Retinal pigment epithelial cell (primary cell): ENCODE data around the gene RNF26.

Experiments used
- DNase-seq: peaks from one replicate; pipeline ENCODE4 v3.0.0-alpha.2; 2010; ENCODE audit warnings: low read depth
- H3K4me3 ChIP-seq: 2 replicates; pipeline ENCODE4 v1.5.1; 2011; ENCODE audit warnings: mild to moderate bottlenecking, low read length, control low read depth, moderate library complexity
- CTCF ChIP-seq: conservative IDR thresholded peaks from 2 replicates; pipeline ENCODE4 v1.5.1; 2011; ENCODE audit warnings: low read depth, low read length, control low read depth, inconsistent platforms

Gene RNF26

GRCh38 chr11:119334174-119334930 is at the start of gene RNF26:
Gene RNF26 (plus strand): TSS chr11:119334527. CDS start chr11:119335123, 596 bp downstream.
- peak within 1 kb of the TSS; percentile 91 for H3K4me3 ChIP-seq
- TF ChIP-seq CTCF = no peak
- DNase-seq = peak; percentile 94

GRCh38 chr11:119285431-119285830 is 48.9 kb upstream of the RNF26 start:
- TF ChIP-seq CTCF = no peak
- H3K4me3 ChIP-seq = no peak overlapping the region
- no peak for DNase-seq

GRCh38 chr11:119288219-119288618 is 46.1 kb upstream of the RNF26 start:
- no peak for DNase-seq
- TF ChIP-seq CTCF = no peak

GRCh38 chr11:119290894-119291497 is 43.3 kb upstream of the RNF26 start:
- H3K4me3 ChIP-seq = no peak overlapping the region
- no peak for TF ChIP-seq CTCF
- no peak for DNase-seq

More at GRCh38 chr11:119288219-119288618, 46.1 kb upstream of the RNF26 start:
- no peak overlapping the region for H3K4me3 ChIP-seq

GRCh38 chr11:119293461-119293860 is 40.9 kb upstream of the RNF26 start:
- DNase-seq = no peak
- TF ChIP-seq CTCF = no peak
- H3K4me3 ChIP-seq = no peak overlapping the region

- peak; percentile 2 for TF ChIP-seq CTCF
- DNase-seq = no peak
- H3K4me3 ChIP-seq = no peak overlapping the region
These were observed 39.1 kb upstream of the RNF26 start for GRCh38 chr11:119295178-119295577.

- no peak for DNase-seq
- TF ChIP-seq CTCF = no peak
- no peak overlapping the region for H3K4me3 ChIP-seq
These were observed 36.4 kb upstream of the RNF26 start for GRCh38 chr11:119297938-119298337.
